ENCODE data around the gene NELFA. TPM values are rescaled to one million over a fixed set of nuclear protein-coding genes. Genes with fewer than 3 reads are reported as not detected.

NELFA gene
- total and polyA plus RNA-seq, 5 donors from 2014 or later = 20.2 to 50.7 (median 28.0) TPM

DNA sequence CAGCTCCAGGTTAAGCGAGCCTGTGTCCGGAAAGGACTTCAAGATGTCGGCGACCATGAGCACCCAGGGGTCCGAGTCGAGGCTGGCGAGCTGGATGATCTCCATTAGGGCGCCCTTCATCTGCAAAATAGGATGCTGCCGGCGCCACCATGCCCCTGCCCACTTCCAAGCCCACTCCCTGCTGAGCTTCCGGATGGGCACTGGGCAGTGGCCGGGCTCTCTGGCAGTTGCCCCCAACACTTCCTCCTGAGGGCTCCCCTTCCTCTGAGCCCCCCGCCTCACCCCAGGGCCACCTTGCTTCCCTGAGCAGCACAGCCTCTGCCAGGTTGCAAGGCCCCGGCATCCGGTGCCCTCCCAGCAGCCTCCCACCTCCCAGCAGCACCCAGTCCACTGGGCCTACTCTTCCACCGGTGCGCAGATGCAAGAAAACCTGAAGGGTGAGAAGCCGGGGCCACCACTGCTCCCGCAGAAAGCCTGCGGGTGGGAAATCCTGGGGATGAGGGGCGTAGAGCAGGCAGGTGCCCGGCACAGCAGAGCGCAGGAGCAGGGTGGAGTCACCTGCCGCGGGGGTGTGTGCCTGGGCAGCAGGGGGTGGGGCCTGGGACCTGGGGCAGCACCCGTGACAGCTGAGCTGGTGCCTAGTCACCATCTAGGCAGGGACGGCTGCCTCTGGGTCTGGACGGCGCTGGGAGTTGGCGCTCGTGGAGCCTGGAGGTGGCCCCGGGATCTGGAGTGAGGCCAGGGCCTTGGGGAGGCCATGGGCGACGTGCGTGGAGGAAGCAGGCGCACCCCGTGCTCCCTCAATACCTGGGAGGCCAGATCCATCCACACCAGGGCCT is 17.0 kb downstream of the NELFA start:
- H3K4me3 Mint-ChIP-seq = no peak overlapping the region
- no peak for ATAC-seq (ENCODE audit: low read depth in 2 of 2)
- H3K27ac Mint-ChIP-seq = peak overlapping the region in 1 of 3 donors; percentile 62
- peaks cover 9 to 14% (median 13%) of the 10 kb centered on the region in 4 donors for H3K4me1 Mint-ChIP-seq
- peaks cover 38% of the 10 kb centered on the region for H3K36me3 ChIP-seq (ENCODE audit: control insufficient read depth, insufficient read depth, low read length)
- peaks cover under 1 to 7% of the 10 kb centered on the region in 2 experiments for H3K9me3 ChIP-seq (ENCODE audit: control insufficient read depth in 2 of 2, low read length in 2 of 2)
- H3K4me1 ChIP-seq (ENCODE audit: control insufficient read depth, insufficient read depth, low read length, poor library complexity, severe bottlenecking) = no peaks in the 10 kb centered on the region
- H3K27ac ChIP-seq (ENCODE audit: insufficient read depth, low read length, poor library complexity, severe bottlenecking) = no peak overlapping the region
- H3K36me3 Mint-ChIP-seq = peaks cover 15% of the 10 kb centered on the region
- no peak for DNase-seq
- H3K27me3 ChIP-seq (ENCODE audit: control insufficient read depth, insufficient read depth, low read length) = no peaks in the 10 kb centered on the region
- H3K27me3 Mint-ChIP-seq = no peaks in the 10 kb centered on the region
- H3K9me3 Mint-ChIP-seq = peaks cover 0 to 8% (median 0%) of the 10 kb centered on the region in 7 donors
- H3K4me3 ChIP-seq (ENCODE audit: low read depth, low read length) = no peak overlapping the region

DNA sequence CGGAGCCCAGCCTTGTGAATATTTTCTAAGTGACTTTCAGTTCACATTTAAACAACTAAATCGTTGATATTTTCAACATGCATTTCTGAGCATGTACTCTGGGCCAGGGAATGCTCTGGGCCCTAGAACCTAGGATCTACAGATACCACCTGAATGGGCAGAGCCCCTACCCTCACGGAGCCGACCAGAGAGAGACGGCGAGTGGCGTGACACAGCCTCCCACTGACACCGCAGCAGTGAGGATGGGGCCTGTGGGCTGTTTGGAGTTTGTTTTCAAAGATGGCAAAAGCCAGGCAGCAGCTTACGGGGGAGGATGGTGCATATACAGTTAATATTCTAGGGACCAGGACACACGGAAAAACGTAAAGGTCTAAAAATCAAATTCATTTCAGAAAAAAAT is 17.7 kb downstream of the NELFA start:
- H3K27me3 ChIP-seq (ENCODE audit: control insufficient read depth, insufficient read depth, low read length) = no peaks in the 10 kb centered on the region
- Mint-ChIP-seq H3K27me3 (no peaks in the 10 kb centered on the region), H3K4me1 (peaks cover 5 to 11% (median 9%) of the 10 kb centered on the region in 4 donors), H3K9me3 (peaks cover 0 to 6% (median 0%) of the 10 kb centered on the region in 7 donors), H3K27ac (peak overlapping the region in 1 of 3 donors; percentile 62), H3K36me3 (peaks cover 11% of the 10 kb centered on the region), H3K4me3 (no peak overlapping the region)
- H3K27ac ChIP-seq (ENCODE audit: insufficient read depth, low read length, poor library complexity, severe bottlenecking) = no peak overlapping the region
- ATAC-seq (ENCODE audit: low read depth in 2 of 2) (no peak), DNase-seq (no peak)
- peaks cover 41% of the 10 kb centered on the region for H3K36me3 ChIP-seq (ENCODE audit: control insufficient read depth, insufficient read depth, low read length)
- no peaks in the 10 kb centered on the region for H3K9me3 ChIP-seq (ENCODE audit: control insufficient read depth in 2 of 2, low read length in 2 of 2)
- H3K4me1 ChIP-seq (ENCODE audit: control insufficient read depth, insufficient read depth, low read length, poor library complexity, severe bottlenecking) = no peaks in the 10 kb centered on the region
- no peak overlapping the region for H3K4me3 ChIP-seq (ENCODE audit: low read depth, low read length)

- no peak for ATAC-seq (ENCODE audit: low read depth in 2 of 2)
- no peak overlapping the region for H3K27ac ChIP-seq (ENCODE audit: insufficient read depth, low read length, poor library complexity, severe bottlenecking)
- Mint-ChIP-seq H3K4me3 (no peak overlapping the region), H3K9me3 (peaks cover 0 to 2% (median 0%) of the 10 kb centered on the region in 7 donors), H3K27ac (peak overlapping the region in 1 of 3 donors; percentile 62), H3K36me3 (peaks cover 6% of the 10 kb centered on the region), H3K27me3 (no peaks in the 10 kb centered on the region), H3K4me1 (peaks cover under 1 to 7% (median 5%) of the 10 kb centered on the region in 4 donors)
- DNase-seq = no peak
- H3K4me1 ChIP-seq (ENCODE audit: control insufficient read depth, insufficient read depth, low read length, poor library complexity, severe bottlenecking) = no peaks in the 10 kb centered on the region
- no peaks in the 10 kb centered on the region for H3K27me3 ChIP-seq (ENCODE audit: control insufficient read depth, insufficient read depth, low read length)
- no peaks in the 10 kb centered on the region for H3K9me3 ChIP-seq (ENCODE audit: control insufficient read depth in 2 of 2, low read length in 2 of 2)
- no peak overlapping the region for H3K4me3 ChIP-seq (ENCODE audit: low read depth, low read length)
- peaks cover 37% of the 10 kb centered on the region for H3K36me3 ChIP-seq (ENCODE audit: control insufficient read depth, insufficient read depth, low read length)
Measured at GRCh38 chr4:1990676-1991075, 18.1 kb downstream of the NELFA start.

GRCh38 chr4:1990348-1990645 is 18.5 kb downstream of the NELFA start:
- Mint-ChIP-seq H3K4me1 (peaks cover 0 to 3% (median 3%) of the 10 kb centered on the region in 4 donors), H3K36me3 (peaks cover 4% of the 10 kb centered on the region), H3K9me3 (no peaks in the 10 kb centered on the region), H3K27me3 (no peaks in the 10 kb centered on the region), H3K4me3 (no peak overlapping the region), H3K27ac (no peak overlapping the region)
- Histone ChIP-seq H3K27ac (ENCODE audit: insufficient read depth, low read length, poor library complexity, severe bottlenecking) (no peak overlapping the region), H3K9me3 (ENCODE audit: control insufficient read depth in 2 of 2, low read length in 2 of 2) (no peaks in the 10 kb centered on the region), H3K4me1 (ENCODE audit: control insufficient read depth, insufficient read depth, low read length, poor library complexity, severe bottlenecking) (no peaks in the 10 kb centered on the region), H3K27me3 (ENCODE audit: control insufficient read depth, insufficient read depth, low read length) (no peaks in the 10 kb centered on the region), H3K36me3 (ENCODE audit: control insufficient read depth, insufficient read depth, low read length) (peaks cover 37% of the 10 kb centered on the region), H3K4me3 (ENCODE audit: low read depth, low read length) (no peak overlapping the region)
- ATAC-seq (ENCODE audit: low read depth in 2 of 2) = no peak
- DNase-seq = no peak

GRCh38 chr4:1989533-1990347 is 19.0 kb downstream of the NELFA start:
- H3K27ac Mint-ChIP-seq = no peak overlapping the region
- H3K36me3 ChIP-seq (ENCODE audit: control insufficient read depth, insufficient read depth, low read length) = peaks cover 43% of the 10 kb centered on the region

GRCh38 chr4:1988327-1988724 is 20.4 kb downstream of the NELFA start:
- Mint-ChIP-seq H3K27me3 (no peaks in the 10 kb centered on the region), H3K4me3 (no peak overlapping the region), H3K27ac (no peak overlapping the region), H3K4me1 (peaks cover 0 to 3% (median 0%) of the 10 kb centered on the region in 4 donors), H3K9me3 (no peaks in the 10 kb centered on the region), H3K36me3 (peaks cover 4% of the 10 kb centered on the region)
- DNase-seq (no peak), ATAC-seq (ENCODE audit: low read depth in 2 of 2) (no peak)
- H3K36me3 ChIP-seq (ENCODE audit: control insufficient read depth, insufficient read depth, low read length) = peaks cover 57% of the 10 kb centered on the region
- no peak overlapping the region for H3K27ac ChIP-seq (ENCODE audit: insufficient read depth, low read length, poor library complexity, severe bottlenecking)
- H3K4me1 ChIP-seq (ENCODE audit: control insufficient read depth, insufficient read depth, low read length, poor library complexity, severe bottlenecking) = no peaks in the 10 kb centered on the region
- H3K27me3 ChIP-seq (ENCODE audit: control insufficient read depth, insufficient read depth, low read length) = no peaks in the 10 kb centered on the region
- no peaks in the 10 kb centered on the region for H3K9me3 ChIP-seq (ENCODE audit: control insufficient read depth in 2 of 2, low read length in 2 of 2)
- no peak overlapping the region for H3K4me3 ChIP-seq (ENCODE audit: low read depth, low read length)

More at GRCh38 chr4:1989533-1990347, 19.0 kb downstream of the NELFA start:
- Mint-ChIP-seq H3K9me3 (no peaks in the 10 kb centered on the region), H3K4me3 (no peak overlapping the region), H3K4me1 (peaks cover 0 to 3% (median 1%) of the 10 kb centered on the region in 4 donors), H3K36me3 (peaks cover 4% of the 10 kb centered on the region), H3K27me3 (no peaks in the 10 kb centered on the region)
- Histone ChIP-seq H3K27ac (ENCODE audit: insufficient read depth, low read length, poor library complexity, severe bottlenecking) (no peak overlapping the region), H3K4me1 (ENCODE audit: control insufficient read depth, insufficient read depth, low read length, poor library complexity, severe bottlenecking) (no peaks in the 10 kb centered on the region), H3K9me3 (ENCODE audit: control insufficient read depth in 2 of 2, low read length in 2 of 2) (no peaks in the 10 kb centered on the region), H3K27me3 (ENCODE audit: control insufficient read depth, insufficient read depth, low read length) (no peaks in the 10 kb centered on the region), H3K4me3 (ENCODE audit: low read depth, low read length) (no peak overlapping the region)
- no peak for ATAC-seq (ENCODE audit: low read depth in 2 of 2)
- no peak for DNase-seq

- Mint-ChIP-seq H3K9me3 (no peaks in the 10 kb centered on the region), H3K27me3 (no peaks in the 10 kb centered on the region), H3K4me1 (peaks cover 0 to 3% (median 0%) of the 10 kb centered on the region in 4 donors), H3K27ac (no peak overlapping the region), H3K36me3 (peaks cover 4% of the 10 kb centered on the region), H3K4me3 (no peak overlapping the region)
- Histone ChIP-seq H3K9me3 (ENCODE audit: control insufficient read depth in 2 of 2, low read length in 2 of 2) (no peaks in the 10 kb centered on the region), H3K4me3 (ENCODE audit: low read depth, low read length) (no peak overlapping the region), H3K4me1 (ENCODE audit: control insufficient read depth, insufficient read depth, low read length, poor library complexity, severe bottlenecking) (no peaks in the 10 kb centered on the region), H3K36me3 (ENCODE audit: control insufficient read depth, insufficient read depth, low read length) (peaks cover 62% of the 10 kb centered on the region), H3K27me3 (ENCODE audit: control insufficient read depth, insufficient read depth, low read length) (no peaks in the 10 kb centered on the region), H3K27ac (ENCODE audit: insufficient read depth, low read length, poor library complexity, severe bottlenecking) (no peak overlapping the region)
- ATAC-seq (ENCODE audit: low read depth in 2 of 2) (no peak), DNase-seq (no peak)
Measured at GRCh38 chr4:1987721-1988326, 20.9 kb downstream of the NELFA start.

All from CD4-positive, CD25-positive, alpha-beta regulatory T cell (primary cell).